Activated CD8-positive, alpha-beta memory T cell treated with anti-CD3 and anti-CD28 coated beads for 48 hours (primary cell): Measurements from ENCODE around the gene CELF5.
"Not testable (repeated sequence)": the region's sequence is repeated elsewhere in the genome, so short reads cannot be mapped to it uniquely, and the experiment has no call there.

Source experiments
- DNase-seq, 3 experiments: peaks; one replicate each; pipeline ENCODE4 v3.0.0-alpha.2; 2020; ENCODE audit warnings: low read depth in 2 of 3, low spot score in 2 of 3

Gene CELF5

DNA sequence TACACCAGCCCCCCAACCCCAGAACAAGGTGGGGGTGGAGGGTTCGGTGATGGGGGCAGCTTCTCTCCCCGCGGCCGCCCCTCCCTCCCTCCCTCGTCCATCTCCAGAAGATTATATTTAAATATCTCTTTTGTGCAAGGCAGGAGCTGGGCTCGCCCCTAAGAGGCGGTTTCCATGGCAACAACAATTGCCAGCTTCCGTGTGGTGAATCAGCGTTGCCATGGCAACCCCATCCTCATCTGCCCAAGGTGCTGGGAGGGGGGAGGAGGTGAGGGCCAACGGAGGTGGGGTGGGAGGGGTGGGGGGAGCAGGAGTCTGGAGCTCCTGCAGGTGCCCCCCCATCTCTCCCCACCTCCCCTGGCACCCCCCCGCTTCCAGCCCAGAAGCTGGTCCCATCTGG, 46.4 kb downstream of the CELF5 start:
- peak in 1 of 3 experiments; percentile 19 for DNase-seq

DNA sequence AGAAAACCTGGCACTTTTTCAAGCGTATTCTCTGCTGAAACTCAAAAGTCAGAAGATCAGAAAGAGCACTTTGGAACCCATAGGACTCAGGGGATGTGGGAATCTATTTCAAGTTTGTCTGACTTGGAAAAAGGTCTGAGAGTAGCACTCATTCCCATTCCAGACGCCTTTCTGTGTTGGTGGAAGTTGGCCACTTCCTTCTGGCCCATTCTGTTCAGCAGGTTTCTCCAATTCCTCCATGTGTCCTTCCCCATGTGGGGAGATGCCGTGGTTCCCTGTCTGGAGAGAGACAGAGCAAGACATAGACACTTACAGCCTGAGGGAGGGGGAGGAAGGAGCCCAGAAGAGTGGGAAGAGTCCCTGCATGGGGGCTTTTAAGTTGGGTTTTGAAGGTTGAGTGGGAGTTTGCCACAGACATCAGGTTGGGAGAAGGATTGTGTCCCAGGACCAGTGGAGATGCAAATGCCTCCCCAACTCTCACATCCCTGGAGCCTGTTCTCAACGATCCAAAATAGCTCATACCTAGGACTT, 48.0 kb downstream of the CELF5 start:
- no peak for DNase-seq

DNA sequence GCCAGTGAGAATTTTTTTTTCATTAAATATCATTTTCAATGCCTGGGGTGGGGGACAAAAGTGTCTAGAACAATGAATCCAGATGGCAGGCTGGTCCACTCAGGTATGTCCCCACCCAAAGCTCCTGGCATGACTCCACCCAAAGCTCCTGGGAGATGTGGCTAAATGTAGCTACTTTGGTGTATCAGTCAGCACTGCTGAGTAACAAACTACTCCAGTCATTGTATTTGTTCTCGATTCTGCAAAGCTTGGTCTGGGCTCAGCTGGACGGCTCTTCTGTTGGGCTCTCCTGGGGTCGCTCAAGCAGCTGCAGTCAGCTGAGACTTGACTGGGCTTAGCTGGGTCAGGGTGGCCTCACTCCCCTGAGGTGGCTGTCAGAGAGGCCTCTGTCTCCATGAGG, 48.5 kb downstream of the CELF5 start:
- DNase-seq: no peak

DNA sequence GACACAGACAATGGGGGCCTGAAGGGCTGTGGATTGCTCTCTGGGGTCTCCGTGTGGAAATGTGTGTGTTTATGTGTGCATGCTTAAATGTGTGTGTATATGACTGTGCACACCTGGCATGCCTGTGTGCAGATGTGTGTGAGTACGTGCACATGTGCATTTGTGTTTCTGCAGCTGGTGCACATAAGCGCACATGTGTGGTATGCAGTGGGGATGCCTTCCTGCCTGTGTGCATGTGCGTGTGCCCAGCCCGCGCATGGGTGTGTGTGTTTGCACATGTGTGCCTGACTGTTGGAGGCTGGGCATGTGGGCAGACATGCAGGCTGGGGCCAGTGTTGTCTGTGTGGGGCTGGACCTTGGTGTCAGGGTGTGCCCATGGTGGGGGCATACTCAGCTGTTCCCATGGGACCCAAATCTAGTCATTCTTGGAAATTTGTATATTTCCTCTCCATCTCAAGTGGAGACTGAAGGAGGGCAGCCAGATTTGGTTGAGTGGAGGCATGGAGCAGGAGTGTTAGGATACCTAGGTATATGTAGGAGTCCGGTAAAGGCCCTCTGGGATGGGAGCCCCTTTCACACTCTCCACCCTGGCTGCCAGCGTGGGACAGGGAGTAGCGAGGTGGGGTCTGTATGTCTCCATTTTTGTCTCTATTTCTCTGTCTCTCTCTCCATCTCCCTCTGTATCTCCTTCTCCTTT, 49.9 kb downstream of the CELF5 start:
- DNase-seq: no peak

DNA sequence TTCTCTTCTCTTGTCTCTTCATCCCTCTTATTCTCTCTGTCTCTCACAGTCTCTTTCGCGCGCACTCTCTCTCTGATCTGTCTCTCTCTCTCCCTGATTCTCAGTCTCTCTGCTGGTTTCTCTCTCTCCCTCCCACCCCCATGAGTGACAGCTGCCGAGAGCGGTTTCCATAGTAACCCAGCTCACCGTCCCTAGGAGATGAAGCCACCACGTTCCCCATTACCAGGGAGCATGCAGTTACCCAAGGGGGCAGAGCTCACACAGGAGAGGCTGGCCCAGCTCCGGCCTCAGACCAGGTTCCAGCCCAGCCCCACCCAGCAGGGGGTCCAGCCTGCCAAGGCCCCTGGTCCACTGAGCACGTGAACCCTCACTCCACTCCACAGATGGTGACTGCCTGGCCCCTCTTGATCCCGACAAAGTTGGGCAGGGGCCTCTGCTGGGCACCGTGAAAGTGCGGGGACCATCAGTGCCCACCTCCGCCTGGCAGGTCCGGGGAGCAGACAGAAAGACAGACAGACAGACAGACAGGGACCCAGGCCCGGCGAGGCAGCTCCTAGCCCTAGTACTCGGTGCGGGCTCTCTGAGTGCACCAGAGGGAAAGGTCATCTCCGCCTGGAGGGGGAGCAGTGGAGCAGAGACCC, 50.6 kb downstream of the CELF5 start:
- DNase-seq: peak in 1 of 3 experiments; percentile 13

DNA sequence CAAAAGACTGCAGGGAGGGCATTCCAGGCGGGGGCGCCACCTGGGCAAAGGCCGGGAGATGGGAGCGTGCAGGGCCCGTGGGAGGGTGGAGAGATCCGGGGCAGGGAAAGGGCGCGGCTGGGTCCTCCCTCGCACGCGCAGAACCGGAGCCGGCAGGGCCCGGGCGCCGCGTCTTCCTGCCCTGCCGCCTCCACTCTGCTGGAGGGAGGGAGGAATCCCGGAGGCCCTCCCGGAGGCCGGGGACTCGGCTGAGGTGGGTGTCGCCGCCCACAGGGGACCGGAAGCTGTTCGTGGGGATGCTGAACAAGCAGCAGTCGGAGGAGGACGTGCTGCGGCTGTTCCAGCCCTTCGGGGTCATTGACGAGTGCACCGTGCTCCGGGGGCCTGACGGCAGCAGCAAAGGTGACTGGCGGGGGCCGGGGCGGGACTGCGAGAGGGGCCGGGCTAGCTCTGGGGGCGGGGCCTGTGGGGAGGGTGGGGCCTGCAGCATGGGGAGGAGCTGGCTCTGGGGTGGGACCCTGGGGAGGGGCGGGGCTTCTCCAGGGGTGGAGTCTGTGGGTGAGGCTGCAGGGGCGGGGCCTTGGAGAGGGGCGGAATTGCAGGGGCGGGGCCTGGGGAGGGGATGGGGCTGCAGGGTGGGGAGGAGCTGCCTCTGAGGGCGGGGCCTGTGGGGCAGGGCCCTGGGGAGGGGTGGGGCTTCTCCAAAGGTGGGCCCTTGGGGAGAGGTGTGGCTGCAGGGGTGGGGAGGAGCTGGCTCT, 51.3 kb downstream of the CELF5 start:
- peak; percentile 74 to 93 (median 88) for DNase-seq

DNA sequence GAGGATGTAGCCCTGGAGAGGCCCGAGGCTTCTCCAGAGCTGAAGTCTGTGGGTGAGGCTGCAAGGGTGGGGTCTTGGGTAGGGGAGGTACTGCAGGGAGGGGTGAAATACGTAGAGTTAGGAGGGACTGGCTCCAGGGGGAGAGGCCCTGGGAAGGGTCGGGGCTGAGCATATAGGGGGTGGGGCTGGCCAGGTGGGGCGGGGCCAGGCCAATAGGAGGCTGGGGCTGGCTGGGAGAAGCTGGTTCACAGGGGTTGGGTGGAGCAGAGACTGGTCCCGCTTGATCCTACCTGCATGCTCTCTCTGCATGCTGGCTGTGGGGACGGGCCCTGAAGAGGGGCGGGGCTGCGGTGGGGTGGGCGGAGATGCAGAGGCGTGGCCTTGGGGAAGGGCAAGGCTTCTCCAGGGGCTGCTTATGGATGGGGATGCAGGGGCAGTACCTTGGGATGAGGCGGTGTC, 51.9 kb downstream of the CELF5 start:
- peak in 1 of 3 experiments; percentile 8 for DNase-seq

DNA sequence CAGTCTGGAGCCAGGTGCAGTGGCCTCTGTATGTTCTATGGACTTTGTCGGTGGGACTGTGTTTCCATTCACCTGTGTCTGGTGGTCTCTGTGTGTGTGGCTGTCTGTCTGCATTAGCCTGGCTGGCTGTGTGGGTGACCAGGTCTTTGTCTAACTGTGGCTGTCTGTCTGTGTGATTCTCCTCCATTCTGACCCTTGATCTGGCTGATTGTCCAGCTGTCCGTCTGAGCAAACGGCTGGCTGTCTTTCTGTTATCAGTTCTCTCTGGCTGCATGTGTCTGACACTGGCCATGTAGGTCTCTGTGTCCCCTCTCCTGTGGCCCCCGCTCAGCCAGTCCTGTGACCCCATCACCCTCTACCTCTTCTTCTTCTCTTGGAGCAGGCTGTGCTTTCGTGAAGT, 53.2 kb downstream of the CELF5 start:
- DNase-seq: no peak

DNA sequence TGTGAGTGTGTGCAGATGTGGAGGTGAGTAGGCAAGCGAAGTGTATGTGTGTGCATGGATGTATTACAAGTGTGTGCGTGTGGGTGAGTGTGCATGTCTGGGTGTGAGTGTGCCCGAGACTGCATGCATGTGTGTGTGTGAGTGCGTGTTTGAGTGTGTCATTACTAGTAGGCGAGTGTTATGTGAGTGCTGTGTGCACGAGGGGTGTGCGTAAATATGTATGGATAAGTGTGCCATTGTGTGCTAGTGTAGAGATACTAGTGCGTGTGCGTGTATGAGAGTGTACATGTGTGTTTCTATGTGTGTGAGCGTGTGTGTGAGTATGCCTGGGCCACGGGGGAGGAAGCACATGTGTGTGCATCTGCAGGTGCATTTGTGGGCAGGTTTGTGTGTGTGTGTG, 53.8 kb downstream of the CELF5 start:
- DNase-seq: no peak

DNA sequence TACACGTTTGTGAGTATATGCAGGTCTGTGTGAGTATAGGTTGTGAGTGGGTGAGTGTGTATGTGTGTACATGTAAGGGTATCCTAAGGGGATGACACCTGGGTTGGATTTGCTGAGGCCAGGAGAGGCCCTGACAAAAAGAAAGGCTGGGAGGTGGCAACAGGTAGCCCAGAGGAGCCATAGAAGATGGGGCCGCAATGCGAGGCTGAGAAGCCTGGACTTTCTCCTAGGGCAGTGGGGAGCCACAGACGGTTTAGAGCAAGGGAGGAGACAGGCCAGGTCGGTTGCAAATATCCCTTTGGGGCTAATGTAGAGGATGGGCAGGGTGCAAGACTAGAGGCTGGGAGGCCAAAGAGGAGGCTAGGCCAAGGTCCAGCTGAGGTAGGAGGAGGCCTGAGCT, 54.3 kb downstream of the CELF5 start:
- no peak for DNase-seq

DNA sequence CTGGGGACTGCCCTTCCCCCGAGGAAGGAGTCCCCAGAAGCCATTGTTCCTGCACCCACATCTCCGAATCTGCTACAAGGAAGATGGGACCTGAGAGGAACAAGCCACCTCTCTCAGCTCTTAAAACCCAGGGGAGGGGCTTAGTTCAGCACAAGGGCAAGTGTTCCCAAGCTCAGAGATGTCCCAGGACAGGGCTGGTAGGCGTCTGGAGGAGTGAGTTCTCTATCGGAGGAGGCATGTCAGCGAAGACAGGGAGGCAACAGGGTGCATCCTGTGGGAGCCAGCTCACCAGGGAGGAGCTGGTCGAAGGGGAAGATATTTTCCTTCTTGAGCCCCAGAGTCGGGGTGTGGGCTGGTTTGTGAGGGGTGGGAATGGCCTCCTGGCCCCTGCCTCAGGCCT, 54.8 kb downstream of the CELF5 start:
- DNase-seq: no peak

DNA sequence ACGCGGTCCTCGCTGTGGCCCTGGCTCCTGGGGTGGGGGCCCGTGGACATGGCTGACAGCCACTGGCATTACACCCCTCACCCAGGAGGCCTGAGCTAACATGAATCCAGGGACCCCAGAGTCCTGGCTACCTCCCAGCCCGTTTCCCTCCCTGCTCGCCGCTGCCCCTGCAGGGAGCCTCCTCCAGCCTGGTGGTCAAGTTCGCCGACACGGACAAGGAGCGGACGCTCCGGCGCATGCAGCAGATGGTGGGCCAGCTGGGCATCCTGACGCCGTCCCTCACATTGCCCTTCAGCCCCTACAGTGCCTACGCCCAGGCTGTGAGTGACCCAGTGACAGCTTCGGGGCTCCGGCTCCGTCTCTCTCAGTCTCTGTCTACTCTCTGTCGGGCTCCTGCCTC, 56.6 kb downstream of the CELF5 start:
- DNase-seq: no peak

DNA sequence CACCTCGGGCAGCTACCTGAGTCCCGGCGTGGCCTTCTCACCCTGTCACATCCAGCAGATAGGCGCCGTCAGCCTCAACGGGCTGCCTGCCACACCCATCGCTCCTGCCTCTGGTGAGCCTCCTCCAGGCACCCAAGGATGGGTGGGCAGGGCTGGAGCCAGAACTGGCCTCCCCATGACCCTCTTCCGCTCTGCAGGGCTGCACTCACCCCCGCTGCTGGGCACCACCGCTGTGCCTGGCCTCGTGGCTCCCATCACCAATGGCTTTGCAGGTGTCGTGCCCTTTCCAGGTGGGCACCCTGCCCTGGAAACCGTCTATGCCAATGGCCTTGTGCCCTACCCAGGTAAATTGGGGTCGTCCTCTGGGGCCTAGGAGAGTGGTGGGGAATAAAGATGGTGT, 57.7 kb downstream of the CELF5 start:
- no peak for DNase-seq

DNA sequence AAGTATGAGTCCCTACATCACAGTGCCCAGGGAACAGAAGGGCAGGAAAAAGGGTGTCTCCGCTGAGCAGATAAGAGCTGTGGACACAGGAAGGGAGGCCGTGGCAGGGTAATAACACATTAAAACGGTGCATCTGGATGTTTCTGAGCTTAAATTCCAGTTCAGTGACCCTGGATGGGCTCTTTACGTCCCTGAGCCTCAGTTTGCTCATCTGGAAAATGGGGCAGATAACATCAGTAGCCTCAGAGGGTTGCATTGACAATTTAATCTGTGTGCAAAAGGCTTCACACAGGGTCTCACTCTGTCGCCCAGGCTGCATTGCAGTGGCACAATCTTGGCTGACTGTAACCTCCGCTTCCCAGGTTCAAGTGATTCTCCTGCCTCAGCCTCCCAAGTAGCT, 58.1 kb downstream of the CELF5 start:
- DNase-seq: no peak

DNA sequence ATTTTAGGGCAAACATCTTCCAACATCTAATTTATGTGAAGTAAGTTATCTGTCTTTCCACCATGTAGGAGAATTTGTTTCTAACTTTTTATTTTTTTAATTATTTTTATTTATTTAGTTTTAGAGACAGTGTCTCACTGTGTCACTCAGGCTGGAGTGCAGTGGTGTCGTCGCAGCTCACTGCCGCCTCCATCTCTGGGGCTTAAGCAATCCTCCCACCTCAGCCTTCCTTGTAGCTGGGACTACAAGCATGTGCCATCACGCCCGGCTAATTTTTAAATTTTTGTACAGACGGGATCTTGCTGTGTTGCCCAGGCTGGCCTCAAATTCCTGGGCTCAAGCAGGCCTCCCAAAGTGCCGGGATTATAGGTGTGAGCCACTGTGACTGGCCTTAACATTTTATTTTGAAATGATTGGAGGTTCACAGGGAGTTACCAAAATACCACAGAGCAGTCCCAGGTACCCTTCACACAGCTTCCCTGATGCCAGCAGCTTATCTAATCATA, 58.8 kb downstream of the CELF5 start:
- no peak for DNase-seq

DNA sequence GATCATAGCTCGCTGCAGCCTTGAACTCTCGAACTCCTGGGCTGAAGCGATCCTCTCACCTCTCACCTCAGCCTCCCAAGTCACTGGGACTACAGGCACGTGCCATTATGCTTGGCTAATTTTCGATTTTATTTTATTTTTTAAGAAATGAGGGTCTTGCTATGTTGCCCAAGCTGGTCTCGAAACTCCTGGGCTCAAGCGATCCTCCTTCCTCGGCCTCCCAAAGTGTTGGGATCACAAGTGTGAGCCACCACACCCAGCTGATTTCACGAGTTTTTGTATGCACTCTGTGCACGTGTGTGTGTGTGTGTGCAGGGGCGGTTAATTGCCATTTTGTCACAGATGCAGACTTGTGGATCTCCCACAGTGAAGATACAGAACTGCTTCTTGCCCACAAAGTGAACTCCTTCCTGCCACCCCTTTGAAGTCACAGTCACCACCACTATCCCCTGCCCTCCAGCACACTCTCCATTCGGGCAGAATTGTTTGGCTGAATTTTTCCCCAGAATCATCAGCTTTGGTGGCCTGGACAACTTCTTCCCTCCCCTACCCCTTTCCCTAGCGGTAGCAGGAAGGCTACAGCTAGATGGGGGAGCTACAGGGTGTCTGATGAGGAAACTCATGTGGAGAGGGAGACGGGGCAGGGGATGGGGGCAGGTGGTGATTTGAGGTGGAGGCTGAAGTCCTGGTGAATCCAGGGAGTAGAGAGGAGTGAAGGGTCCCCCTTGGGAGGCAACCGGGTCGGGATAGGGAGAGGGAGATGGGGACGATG, 59.6 kb downstream of the CELF5 start:
- DNase-seq: no peak

DNA sequence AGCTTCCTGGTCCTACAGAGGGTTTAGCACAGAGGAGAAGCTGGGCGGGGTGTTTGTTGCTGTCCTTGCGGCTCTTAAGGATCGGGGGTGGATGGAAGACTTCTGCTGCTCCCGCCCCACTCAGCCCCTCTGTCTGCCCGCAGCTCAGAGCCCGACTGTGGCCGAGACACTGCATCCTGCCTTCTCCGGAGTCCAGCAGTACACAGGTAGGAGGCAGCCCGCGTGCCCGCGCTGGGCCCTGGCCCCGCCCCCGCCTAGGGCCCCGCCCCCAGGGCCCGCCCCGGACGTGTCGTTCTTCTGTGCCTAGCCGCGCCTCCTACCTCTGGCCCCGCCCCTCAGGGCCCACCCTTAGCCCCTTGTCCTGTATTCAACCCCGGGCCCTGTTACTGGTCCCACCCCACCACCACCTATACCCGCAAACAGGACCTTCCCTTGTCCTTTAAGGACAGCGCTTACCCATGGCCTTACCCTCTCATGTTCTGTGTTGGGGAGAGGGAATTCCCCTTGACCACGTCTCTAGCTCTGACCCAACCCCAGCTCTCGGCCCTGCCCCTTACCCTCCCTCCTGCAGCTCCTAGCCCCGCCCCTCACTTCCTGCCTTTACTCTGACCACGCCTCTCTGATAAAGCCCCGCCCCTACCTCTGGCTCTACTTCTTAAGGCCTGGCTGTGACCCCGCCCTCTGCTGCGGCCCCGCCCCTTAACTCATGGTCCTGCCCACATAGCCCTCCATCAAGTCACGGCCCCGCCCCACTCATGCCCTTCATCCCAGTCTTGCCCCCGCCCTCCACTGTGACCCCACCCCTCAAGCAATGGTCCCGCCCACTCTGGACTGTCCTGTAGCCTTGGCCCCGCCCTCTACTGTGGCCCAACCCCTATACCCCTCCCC, 60.5 kb downstream of the CELF5 start:
- peak; percentile 43 to 71 (median 57) for DNase-seq

DNA sequence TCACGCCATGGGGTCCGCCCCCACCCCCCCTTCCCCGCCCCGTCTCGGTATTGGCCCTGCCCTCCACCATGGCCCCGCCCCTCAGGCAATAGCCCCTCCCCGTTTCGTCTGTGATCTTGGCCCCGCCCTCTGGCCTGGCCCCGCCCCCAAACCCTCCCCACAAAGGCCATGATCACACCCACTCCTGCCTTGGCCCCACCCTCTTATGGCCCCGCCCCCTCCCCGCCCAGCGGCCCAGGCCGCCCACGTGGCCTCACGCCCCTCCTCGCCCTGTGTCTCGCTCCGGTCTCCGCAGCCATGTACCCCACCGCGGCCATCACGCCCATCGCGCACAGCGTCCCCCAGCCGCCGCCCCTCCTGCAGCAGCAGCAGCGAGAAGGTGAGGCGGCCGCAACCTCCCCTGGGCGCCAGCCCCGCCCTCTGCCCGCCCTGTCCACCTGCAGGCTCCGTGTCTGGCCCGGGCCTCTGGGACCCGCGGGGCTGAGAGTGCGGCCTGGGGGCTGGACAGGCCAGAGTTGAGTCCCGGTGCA, 61.3 kb downstream of the CELF5 start:
- DNase-seq: peak; percentile 16 to 59 (median 38)

DNA sequence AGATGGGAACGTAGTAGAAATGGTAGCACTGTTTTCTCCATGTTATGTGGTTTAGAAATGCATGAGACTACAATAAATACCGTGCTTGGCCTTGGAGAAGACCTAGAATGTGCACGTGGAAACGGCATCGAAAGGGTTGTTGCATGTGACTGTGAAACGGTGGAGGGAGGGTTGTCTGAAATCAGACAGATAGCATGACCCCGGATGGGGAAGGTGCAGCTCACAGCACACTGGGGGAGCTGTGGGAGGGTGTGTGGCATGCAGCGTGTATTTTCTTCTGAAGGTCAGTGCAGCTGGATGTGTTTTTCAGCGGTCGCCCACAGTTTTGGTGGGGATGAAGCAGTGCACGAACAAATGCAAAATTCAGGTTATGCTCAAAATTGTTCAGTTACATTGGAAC, 63.4 kb downstream of the CELF5 start:
- no peak for DNase-seq

DNA sequence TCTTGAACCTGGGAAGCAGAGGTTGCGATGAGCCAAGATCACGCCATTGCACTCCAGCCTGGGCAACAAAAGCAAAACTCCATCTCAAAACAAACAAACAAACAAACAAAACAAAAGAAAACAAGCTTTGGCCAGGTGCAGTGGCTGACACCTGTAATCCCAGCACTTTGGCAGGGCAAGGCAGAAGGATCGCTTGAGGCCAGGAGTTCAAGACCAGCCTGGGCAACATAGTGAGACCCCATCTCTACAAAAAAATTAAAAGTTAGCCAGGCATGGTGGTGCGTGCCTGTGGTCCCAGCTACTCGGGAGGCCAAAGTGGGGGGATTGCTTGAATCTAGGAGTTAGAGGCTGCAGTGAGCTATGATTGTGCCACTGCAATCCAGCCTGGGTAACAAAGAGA, 64.0 kb downstream of the CELF5 start:
- not testable (repeated sequence) for DNase-seq
